Neuron (in vitro differentiated cells): ENCODE data around the gene DTX3.

ENCODE experiments used
- H2AFZ ChIP-seq: one replicate; pipeline ENCODE4 v1.6.1; 2013; ENCODE audit warnings: low read depth, mild to moderate bottlenecking, inconsistent platforms, low read length, moderate library complexity
- H3K27me3 ChIP-seq: one replicate; pipeline ENCODE4 v1.6.1; 2013; ENCODE audit warnings: low read length; ENCODE audit not compliant: insufficient read depth
- H3K36me3 ChIP-seq: one replicate; pipeline ENCODE4 v1.6.1; 2013; ENCODE audit warnings: low read length; ENCODE audit not compliant: insufficient read depth
- H3K4me1 ChIP-seq: one replicate; pipeline ENCODE4 v1.6.1; 2013; ENCODE audit warnings: low read length; ENCODE audit not compliant: insufficient read depth
- H3K4me3 ChIP-seq: 2 replicates; pipeline ENCODE4 v1.5.1; 2013; ENCODE audit warnings: mild to moderate bottlenecking, low read length, moderate library complexity
- H3K9me3 ChIP-seq: one replicate; pipeline ENCODE4 v1.6.1; 2013; ENCODE audit warnings: low read length

DTX3 gene

DNA sequence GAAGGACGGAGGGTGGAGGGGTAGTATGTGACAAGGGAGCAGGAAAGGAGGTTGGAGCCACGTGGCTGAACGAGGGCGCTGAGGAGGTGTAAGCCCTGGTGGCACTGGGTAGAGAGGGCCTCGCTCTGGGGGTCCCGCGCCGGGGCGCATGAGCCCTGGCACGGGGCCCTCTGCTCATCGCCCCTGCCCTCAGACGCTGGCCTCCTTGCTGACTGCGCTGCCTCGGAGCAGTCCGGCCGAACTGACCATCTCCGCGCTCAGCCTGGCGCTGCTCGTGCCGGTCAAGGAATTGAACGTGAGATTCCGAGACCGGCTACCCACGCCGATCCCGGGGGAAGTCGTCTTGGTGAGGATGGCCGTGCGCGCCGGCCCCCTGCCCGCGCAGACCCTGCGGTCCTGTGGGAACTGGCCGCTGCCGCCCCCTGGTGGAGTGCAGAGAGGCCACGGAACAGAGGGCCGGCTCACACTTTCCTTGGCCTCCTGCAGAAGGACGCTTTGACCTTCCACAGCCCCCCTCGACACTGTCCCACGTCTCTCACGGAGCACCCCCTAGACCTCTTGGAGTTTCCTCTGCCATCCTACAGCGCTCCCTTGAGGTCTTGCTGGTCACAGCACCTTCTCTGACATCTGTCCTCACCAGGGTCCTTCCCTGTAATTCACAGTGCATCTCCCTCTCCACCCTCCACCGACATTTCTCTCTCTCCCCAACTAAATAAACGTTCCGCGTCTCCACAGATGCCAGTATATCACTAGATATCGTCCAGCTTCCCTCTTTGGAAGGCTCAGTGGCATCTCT is 17.1 kb downstream of the DTX3 start:
- H2AFZ ChIP-seq: no peak overlapping the region
- H3K9me3 ChIP-seq: no peaks in the 10 kb centered on the region
- H3K36me3 ChIP-seq: peaks cover 22% of the 10 kb centered on the region
- H3K4me3 ChIP-seq: no peak overlapping the region
- H3K27me3 ChIP-seq: no peaks in the 10 kb centered on the region
- no peaks in the 10 kb centered on the region for H3K4me1 ChIP-seq

DNA sequence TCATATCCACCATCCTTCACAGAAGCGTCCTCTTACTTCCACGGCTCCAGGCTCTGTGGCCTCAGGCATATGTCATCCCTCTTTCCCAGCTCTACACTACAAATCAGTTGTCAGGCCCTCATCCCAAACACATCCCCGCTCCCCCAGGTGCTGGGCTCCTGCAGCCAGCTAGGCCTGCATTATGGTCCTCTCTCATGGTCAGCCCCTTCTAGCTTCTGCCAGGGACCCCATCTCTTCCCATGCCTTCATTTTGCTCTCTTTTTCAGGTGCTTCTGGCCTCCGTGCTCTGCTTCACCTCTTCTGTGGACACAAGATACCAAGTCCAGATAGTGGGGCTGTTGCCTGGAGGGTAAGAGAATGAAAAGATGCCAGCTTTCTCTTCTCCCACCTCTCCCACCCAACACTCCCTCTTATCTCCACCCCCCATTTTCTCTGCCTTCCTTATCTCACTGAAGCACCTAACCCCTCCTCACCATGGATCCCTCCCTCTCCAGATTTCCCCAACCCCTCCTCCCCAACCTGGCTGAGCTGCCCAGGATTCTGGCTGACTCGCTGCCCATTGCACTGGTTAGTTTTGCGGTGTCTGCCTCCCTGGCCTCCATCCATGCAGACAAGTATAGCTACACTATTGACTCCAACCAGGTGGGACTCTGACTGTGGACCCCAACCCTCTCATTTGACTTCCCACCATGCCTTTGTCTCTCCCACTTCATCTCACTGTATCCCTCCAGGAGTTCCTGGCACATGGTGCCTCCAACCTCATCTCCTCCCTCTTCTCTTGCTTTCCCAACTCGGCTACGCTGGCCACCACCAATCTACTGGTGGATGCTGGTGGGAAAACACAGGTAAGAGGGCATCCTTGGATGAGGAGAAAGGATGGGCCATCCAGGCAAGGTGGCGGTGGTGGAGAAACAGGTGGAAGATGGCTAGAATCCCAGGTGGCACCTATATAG is 17.9 kb downstream of the DTX3 start:
- H2AFZ ChIP-seq: no peak overlapping the region
- peaks cover 19% of the 10 kb centered on the region for H3K36me3 ChIP-seq
- H3K27me3 ChIP-seq: no peaks in the 10 kb centered on the region
- H3K4me3 ChIP-seq: no peak overlapping the region
- no peaks in the 10 kb centered on the region for H3K4me1 ChIP-seq
- no peaks in the 10 kb centered on the region for H3K9me3 ChIP-seq

DNA sequence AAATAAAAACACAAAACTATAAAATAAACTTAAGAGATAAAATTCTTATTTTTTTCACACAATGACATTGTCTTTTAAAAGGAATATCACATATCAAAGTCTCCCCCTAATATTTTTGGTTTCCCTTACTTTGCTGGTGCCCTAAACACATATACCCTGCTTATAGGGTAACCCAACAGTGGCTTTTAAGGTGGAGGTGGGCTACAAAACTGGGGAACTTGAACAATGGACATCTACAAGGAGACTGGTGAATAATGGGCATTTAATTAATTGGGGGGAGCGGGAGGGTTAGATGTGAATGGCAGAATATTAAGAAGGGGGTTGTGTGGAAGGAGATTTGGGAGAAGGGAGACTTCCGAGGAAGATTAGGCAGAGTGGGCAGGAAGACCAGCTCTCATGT is 18.8 kb downstream of the DTX3 start:
- Histone ChIP-seq H3K4me3 (no peak overlapping the region), H3K27me3 (no peaks in the 10 kb centered on the region), H3K9me3 (no peaks in the 10 kb centered on the region), H3K36me3 (peaks cover 22% of the 10 kb centered on the region), H2AFZ (no peak overlapping the region), H3K4me1 (no peaks in the 10 kb centered on the region)

DNA sequence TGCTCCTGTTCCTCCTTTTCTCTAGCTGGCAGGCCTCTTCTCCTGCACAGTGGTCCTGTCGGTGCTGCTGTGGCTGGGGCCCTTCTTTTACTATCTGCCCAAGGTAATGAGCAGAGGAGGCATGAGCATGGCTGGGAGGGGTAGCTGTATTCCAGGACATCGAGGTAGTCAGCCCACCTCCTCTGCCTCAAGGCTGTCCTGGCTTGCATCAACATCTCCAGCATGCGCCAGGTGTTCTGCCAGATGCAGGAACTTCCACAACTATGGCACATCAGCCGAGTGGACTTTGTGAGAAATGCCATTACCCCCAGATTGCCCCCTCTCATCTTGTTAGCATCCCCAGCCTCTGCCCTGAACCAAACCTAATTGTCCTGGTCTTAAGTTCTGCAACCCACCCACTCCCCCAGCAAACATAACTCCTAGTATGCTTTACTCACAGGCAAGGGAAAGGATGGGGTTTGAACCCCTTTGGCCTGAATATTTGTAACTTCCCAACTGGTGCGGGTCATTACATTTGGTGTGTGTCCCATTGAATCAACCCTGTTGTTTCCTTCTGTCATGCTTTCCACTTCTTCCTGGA is 19.3 kb downstream of the DTX3 start:
- Histone ChIP-seq H3K4me1 (no peaks in the 10 kb centered on the region), H2AFZ (no peak overlapping the region), H3K4me3 (no peak overlapping the region), H3K27me3 (no peaks in the 10 kb centered on the region), H3K36me3 (peaks cover 27% of the 10 kb centered on the region), H3K9me3 (no peaks in the 10 kb centered on the region)

DNA sequence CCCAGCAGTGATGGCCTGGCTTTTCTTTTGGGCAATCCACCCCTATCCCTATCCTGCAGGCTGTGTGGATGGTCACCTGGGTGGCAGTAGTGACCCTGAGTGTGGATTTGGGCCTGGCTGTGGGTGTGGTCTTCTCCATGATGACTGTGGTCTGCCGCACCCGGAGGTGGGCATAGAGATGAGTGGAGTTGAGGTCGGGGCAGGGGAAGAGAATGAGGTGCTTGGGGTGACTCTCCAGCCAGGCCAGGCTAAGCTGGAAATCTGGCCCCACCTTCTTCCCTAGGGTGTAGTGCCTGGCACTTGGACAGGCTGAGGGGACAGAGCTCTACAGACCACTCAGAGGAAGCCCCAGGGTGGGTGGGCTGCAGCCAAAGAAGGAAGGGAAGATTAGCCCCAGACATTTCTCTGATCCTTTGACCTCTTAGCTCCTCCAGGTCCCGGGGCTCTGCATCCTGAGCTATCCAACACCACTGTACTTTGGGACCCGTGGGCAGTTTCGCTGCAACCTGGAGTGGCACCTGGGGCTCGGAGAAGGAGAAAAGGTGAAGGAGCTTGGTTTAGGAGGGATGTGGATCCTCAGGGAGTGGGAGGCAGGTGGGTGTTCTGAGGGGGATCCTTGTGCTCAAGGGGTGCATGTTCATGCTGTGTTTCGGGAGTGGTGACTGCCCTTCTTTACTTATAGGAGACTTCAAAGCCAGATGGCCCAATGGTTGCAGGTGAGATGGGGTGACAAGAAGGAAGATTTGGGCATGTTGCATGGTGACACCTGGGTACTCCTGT is 20.0 kb downstream of the DTX3 start:
- Histone ChIP-seq H3K4me1 (no peaks in the 10 kb centered on the region), H3K36me3 (peaks cover 33% of the 10 kb centered on the region), H3K9me3 (no peaks in the 10 kb centered on the region), H3K27me3 (no peaks in the 10 kb centered on the region), H3K4me3 (no peak overlapping the region), H2AFZ (no peak overlapping the region)

DNA sequence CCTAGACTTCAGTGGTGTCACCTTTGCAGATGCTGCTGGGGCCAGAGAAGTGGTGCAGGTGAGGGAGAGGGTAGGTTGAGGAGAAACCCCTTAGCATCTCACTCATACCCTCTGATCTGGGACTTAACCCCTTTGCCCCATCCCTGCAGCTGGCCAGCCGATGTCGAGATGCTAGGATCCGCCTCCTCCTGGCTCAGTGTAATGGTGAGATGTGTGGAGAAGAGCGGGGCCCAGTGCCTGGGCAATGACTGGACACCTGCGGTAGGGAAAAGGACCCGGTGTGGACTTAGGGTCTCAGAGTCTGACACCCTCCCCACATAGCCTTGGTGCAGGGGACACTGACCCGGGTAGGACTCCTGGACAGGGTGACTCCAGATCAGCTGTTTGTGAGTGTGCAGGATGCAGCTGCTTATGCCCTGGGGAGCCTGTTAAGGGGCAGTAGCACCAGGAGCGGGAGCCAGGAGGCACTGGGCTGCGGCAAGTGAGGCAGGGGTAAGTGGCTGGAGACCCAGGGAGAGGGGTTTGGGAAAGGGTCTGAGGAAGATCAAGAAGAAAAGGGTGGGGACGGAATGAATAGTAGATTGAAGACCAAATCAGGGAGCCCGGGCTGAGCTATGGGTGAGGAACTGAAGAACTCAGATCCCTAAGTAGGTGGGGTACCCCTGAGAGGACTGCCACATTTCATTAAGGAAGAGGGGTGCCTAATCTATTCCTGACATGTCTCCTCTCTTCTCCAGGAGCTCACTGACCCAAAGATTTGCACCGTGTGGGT is 20.8 kb downstream of the DTX3 start:
- Histone ChIP-seq H3K9me3 (no peaks in the 10 kb centered on the region), H3K36me3 (peaks cover 39% of the 10 kb centered on the region)

DNA sequence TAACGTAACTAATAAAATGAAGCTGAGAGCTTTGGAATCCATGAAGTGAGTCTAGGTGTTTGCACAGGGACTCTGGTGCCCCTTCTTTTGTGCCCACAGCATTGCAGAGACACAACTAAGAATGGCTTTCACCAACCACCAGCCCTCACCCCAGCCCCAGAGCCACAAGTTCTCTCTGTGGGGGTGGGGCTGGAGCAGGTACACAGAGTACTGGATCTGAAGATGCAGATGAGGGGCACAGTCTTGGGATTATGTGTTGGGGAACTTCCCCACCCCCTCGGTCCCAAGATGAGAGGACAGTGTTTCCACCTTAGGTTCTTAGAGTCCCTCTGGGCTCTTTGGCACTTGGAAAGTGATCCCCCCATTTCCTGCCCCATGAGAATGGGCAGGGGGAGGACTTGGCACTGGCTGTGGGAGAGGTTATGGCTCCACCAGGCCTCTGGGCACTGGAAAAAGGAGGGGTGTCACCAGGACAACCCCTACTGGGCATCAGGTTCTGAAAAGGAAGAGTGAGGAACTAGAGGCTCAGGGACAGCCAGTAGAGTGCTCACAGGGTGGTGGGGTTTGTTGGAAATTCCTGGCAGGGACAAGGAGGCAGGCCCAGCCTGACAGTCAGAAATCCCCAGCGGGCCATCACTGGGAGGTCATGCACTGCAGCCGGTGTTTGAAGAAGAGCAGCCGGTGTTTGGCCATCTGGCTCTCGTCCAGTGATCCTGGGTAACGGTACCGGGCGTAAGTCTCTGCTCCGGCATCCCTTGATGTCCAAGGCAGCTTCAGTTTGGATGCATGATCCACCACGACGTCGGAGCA is 21.7 kb downstream of the DTX3 start:
- no peaks in the 10 kb centered on the region for H3K9me3 ChIP-seq
- H3K4me3 ChIP-seq: no peak overlapping the region
- no peaks in the 10 kb centered on the region for H3K27me3 ChIP-seq
- H3K4me1 ChIP-seq: peaks cover 11% of the 10 kb centered on the region
- no peak overlapping the region for H2AFZ ChIP-seq
- peaks cover 39% of the 10 kb centered on the region for H3K36me3 ChIP-seq

More for the DNA sequence above, 20.8 kb downstream of the DTX3 start:
- no peaks in the 10 kb centered on the region for H3K27me3 ChIP-seq
- H3K4me1 ChIP-seq: peaks cover 3% of the 10 kb centered on the region
- H2AFZ ChIP-seq: no peak overlapping the region
- no peak overlapping the region for H3K4me3 ChIP-seq

DNA sequence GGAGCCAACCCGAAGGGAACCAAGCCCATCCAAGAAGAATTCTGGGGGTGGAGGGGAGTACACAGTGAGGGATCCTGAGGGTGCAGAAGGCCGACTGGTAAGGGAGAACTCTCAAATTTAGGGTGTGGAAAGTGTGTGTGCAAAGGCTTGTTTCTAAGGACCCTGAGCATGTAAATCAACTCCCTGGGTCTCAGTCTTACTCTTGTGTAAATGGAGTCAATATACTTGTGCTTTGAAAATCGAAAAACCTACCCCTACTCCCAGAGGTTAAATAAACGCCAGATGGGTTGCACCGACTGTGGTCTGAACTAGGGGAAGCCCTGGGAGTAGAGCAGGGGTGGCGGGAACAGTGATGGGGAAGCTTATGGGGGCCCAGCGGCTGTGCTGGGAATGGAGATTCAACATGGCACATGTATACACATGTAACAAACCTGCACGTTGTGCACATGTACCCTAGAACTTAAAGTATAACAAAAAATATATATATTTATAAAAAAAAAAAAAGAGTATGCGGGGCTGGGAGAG is 22.4 kb downstream of the DTX3 start:
- Histone ChIP-seq H3K4me3 (no peak overlapping the region), H2AFZ (no peak overlapping the region), H3K9me3 (no peaks in the 10 kb centered on the region), H3K36me3 (peaks cover 39% of the 10 kb centered on the region), H3K4me1 (peaks cover 16% of the 10 kb centered on the region), H3K27me3 (no peaks in the 10 kb centered on the region)

DNA sequence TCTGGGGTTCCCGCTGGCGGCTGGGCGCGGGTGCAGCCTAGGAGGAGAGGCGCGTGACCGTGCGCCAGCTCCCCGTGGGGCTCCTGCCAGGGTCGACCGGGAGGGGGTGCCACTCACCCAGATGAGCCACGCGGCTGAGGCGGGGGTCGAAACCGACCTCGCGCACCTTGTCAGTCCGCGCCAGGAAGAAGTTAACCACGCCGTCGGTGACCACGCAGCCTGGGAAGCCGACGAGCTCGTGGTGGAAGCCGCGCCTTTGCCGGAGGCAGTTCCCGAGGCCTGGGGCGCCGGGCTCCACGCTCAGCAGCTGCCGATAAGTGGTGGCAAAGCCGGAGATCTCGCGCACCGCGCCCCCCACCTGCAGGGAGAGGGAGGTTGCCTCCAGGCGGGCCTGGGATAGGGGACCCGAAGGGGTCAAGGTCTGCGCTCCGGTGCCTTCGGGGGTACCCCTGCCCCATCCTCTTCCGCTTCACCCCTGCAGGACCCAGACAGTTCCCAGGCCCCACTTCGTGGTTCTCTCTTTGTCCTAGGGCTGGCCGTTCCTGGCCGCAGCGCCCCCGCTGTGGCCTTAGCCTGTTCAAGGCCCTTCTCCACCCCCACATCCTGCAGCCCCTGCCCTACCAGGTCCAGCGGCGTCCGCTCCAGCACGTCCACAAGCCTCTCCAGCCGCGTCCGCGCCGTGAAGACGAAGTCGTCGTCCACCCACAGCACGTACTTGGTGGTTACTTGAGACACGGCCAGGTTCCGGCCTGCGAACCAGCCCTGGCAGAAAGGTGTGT is 23.1 kb downstream of the DTX3 start:
- peaks cover 36% of the 10 kb centered on the region for H3K36me3 ChIP-seq

DNA sequence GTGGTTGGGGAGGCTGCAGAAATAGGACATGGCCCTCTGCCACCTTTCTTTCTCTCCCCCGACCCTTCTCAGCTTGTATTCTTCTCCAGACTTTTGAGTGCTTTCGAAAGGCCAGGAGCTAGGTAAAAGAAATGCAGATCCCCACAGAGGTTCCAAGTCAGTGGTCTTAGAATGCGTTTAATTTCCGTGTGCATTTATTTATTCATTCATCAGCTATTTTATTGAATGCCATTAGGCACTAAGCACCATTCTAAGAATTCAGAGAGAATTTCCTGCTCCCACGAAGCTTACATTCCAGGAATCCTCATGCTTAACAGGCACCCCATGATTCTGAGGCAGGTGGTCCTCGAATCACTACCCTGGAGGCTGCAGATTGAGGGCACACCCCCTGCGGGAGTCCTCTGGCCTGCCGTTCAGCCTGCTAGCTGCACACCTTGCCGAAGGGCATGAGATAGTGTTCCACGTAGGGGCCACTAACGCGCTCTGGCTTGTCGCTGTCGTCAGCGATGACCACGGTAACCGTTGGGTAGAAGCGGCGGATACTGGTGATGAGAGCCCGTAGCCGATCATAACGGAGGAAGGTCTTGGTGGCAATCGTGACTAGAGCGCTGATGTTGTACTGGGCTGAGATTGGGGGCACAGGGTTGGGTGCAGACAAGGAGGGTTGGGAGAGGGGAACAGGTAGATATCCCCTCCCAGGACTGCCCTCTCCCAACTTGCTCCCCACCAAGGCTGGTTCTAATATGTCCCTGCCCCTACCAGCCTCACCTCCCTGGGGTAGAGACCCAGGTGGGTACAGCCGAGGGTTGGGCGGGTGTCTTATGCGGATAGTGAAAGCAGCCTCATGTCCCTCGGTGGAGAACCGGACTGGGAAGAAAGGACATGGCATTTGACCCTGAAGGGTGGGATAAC is 23.9 kb downstream of the DTX3 start:
- Histone ChIP-seq H3K4me3 (no peak overlapping the region), H3K36me3 (peaks cover 36% of the 10 kb centered on the region), H2AFZ (no peak overlapping the region)

More for the DNA sequence above, 23.1 kb downstream of the DTX3 start:
- H3K27me3 ChIP-seq: no peaks in the 10 kb centered on the region
- H3K4me1 ChIP-seq: peaks cover 16% of the 10 kb centered on the region
- no peak overlapping the region for H2AFZ ChIP-seq
- no peak overlapping the region for H3K4me3 ChIP-seq
- H3K9me3 ChIP-seq: no peaks in the 10 kb centered on the region

More for the DNA sequence above, 23.9 kb downstream of the DTX3 start:
- H3K27me3 ChIP-seq: no peaks in the 10 kb centered on the region
- H3K4me1 ChIP-seq: peaks cover 16% of the 10 kb centered on the region
- no peaks in the 10 kb centered on the region for H3K9me3 ChIP-seq
